Activated CD4-positive, CD25-positive, alpha-beta regulatory T cell treated with anti-CD3 and anti-CD28 coated beads, Interleukin-2, amount 50 U/mL, for 24 hours (primary cell): Measurements from ENCODE around the gene HNF1A.

Experiments used
- ATAC-seq, 2 donors: fragments of 150-1000 bp; cut with Tn5 transposase; one replicate each; pipeline ENCODE4 v1.10.0; 2021; ENCODE audit warnings: mild to moderate bottlenecking in 1 of 2, moderate library complexity in 1 of 2

HNF1A gene

DNA sequence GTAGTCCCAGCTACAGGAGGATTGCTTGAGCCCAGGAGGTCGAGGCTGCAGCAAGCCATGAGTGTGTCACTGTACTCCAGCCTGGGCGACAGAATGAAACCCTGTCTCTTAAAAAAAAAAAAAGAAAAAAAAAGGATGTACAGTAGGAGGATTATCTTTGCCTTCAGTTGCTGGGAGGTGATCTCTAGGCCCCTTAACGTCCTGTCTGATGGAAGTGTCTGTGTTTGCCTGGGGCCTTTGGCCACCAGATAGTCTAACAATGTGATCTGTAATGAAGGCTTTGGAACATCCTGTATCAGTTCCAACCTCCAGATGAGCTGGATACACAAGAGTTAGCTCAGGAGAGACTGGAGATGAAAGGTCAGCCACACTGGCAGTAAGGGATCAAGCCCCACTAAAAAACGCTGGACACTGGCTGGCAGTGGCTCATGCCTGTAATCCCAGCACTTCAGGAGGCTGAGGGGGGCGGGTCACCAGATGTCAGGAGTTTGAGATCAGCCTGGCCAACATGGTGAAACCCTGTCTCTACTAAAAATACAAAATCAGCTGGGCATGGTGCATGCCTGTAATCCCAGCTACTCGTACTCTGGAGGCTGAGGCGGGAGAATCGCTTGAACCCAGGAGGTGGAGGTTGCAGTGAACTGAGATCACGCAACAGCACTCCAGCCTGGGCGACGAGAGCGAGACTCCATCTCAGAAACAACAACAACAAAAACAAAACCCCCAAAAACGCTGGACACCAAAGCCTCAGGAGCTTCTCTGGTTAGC lies 19.0 kb upstream of the HNF1A start:
- ATAC-seq = no peak

GRCh38 chr12:120960657-120961056 lies 17.7 kb upstream of the HNF1A start:
- ATAC-seq = peak in 1 of 2 donors; percentile 46

DNA sequence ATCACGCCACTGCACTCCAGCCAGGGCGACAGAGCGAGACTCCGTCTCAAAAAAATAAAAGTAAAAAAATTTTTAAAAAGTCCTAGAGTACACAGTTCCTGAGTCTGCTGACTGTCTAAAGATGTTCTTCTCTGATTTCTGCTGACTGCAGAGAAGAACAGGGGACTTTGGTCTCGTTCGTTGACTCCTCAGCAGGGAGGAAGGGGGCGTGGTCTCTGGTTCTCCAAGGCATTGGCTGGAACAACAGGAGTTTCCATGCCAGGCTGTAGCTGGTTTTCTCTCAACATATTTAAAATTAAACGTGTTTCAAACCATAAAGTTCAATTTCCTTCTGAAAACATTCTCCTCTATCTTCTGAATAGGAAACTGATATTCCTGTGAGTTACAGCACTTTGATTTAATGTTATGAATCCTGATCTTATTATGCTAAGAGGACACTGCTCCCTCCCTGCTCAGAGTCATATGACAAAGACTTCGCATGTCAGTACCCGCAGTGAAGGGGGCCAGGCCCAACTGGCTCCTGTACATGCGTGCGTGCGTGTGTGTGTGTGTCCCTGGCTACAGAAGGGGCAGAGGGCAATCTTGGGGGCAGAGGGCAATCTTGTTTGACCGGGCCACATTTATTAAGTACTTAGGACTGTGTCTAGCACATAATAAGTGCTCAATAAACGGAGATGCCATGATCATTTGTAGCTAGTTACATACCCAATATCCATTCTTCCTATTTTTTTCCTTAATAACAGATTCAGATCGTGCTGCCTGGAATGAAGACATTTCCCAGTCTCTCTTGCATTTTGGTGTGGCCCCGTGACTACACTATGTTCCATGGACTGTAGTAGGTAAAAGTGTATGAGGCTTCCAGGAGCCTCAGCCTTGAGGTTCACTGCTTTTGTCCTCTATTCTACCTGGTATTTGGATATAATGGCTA lies 16.5 kb upstream of the HNF1A start:
- ATAC-seq = no peak

- ATAC-seq = no peak
These were observed 15.8 kb upstream of the HNF1A start for GRCh38 chr12:120962532-120963020.

- no peak for ATAC-seq
These were observed 14.0 kb upstream of the HNF1A start for GRCh38 chr12:120964298-120964697.

GRCh38 chr12:120965534-120966091 lies 12.7 kb upstream of the HNF1A start:
- no peak for ATAC-seq

GRCh38 chr12:120970310-120970709 lies 8.0 kb upstream of the HNF1A start:
- no peak for ATAC-seq

GRCh38 chr12:120971299-120972180 lies 6.8 kb upstream of the HNF1A start:
- ATAC-seq = peak; percentile 65 to 73

- ATAC-seq = no peak
These were observed 5.3 kb upstream of the HNF1A start for GRCh38 chr12:120972870-120973543.

GRCh38 chr12:120977531-120978295 lies 630 bp upstream of the HNF1A start:
- ATAC-seq = no peak

- no peak for ATAC-seq
These were observed 998 bp downstream of the HNF1A start for GRCh38 chr12:120979220-120979861.

DNA sequence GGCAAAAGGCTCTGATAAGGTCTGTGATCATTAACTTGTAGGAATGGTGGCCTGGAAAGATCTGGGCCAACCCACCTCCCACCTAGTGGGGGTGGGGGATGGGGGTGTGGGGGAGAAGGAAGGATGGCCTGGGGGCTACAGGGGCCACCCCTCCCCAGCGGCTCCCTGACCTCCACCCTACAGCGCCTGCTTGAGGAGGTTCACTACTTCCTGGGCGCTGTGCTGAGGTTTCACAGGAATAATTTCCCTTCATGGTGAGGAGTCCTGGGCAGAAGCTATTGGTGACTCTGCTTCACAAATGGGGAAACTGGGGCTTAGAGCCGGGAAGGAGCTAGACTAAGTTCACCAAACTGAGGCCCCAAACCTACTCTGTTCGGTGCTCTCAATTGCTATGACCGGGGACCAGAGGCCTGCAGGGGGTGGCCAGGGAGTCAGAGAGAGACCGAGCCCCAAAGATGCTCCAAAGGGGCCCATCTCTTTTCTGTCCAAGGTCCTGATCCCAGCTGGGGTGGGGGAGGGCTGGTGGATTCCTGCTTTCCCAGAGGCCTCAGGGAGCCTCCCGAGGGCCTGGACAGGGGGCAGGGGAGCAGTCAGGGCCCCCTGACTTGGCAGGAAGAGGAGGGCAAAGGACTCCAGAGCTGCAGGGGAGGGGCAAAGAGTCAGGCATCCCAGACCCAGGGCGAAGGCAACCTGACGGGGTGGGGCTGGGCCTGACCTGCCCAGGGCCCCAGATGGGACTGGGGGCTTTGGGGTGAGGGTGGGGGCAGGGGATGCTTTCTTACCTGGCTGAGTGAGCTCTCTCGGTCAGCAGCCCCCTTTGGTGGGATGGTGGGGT lies 1.7 kb downstream of the HNF1A start:
- ATAC-seq = no peak

DNA sequence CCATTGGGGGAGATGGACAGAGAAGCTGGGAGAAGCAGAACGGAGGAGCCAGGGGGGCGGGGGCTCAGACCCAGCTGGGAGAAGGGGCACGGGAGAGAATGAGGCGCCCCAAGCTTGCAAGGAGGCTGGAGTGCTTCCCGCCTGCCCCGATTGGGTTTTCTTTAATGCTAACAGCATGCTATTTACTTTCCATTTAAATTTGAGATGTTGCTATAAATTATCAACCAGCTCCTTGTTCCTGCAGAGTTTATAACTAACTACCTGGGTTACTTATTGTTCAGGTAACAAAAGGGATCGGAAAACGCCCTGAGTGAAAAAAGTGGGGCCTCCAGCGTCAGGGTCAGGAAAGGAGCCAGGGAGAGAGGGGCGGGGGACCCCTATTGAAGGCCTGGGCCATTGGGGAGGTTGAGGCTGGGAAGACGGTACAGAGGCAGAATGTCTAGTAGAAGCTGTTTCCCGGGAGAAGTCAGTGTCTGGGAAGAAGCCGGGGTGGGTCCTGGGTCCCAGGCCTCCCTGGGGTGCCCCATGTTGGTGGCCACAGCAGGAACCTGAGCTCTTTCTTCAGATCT lies 2.5 kb downstream of the HNF1A start:
- ATAC-seq = no peak

- ATAC-seq = no peak
These were observed 3.1 kb downstream of the HNF1A start for GRCh38 chr12:120981407-120981941.

- no peak for ATAC-seq
These were observed 4.3 kb downstream of the HNF1A start for GRCh38 chr12:120982659-120983058.

GRCh38 chr12:120983759-120984158 lies 5.4 kb downstream of the HNF1A start:
- no peak for ATAC-seq

DNA sequence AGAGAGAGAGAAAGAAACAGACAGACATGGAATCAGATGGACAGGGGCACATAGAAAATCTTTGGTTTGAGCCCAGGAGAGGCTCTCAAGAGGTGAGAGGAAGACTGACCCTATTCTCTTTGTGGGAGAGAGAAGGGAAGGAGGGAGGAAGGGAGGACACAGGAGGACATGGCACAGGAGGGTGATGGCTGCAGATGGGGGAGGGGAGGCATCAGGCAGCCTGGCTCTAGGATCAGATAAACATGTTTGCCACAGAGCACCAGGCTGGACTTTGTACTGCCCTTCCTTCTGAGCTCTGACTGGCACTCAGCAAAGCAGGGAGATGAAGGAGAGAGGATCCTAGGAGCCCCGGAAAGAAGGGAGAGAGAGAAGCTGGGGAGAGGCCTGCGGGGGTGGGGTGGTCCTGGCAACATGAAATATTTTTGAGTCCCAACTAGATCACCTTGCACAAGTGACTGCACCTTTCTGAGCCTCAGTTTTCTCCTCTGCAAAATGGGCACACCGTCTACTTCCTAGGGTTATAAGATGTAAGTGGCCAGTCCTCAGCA lies 6.1 kb downstream of the HNF1A start:
- no peak for ATAC-seq

GRCh38 chr12:120988234-120988633 lies 9.9 kb downstream of the HNF1A start:
- ATAC-seq = no peak
